ENCODE measurements around the gene GYS2.

- no peak for TF ChIP-seq CTCF (conservative IDR thresholded peaks at IDR 0.05; ENCODE audit: low read depth, low read length)
- TF ChIP-seq MAFK (IDR thresholded peaks at IDR 0.05; ENCODE audit: low read depth, low read length): no peak
- TF ChIP-seq POLR2A (IDR thresholded peaks at IDR 0.05; ENCODE audit: low read depth, low read length): no peak
- no peak for TF ChIP-seq CEBPB (IDR thresholded peaks at IDR 0.05; ENCODE audit: low read depth, low read length)
- TF ChIP-seq USF2 (IDR thresholded peaks at IDR 0.05; ENCODE audit: low read depth, low read length): no peak
- TF ChIP-seq MXI1 (IDR thresholded peaks at IDR 0.05; ENCODE audit: borderline replicate concordance, low read depth, low read length): no peak
- no peak for TF ChIP-seq SMC3 (IDR thresholded peaks at IDR 0.05; ENCODE audit: low read depth, low read length)
- no peak for TF ChIP-seq BHLHE40 (IDR thresholded peaks at IDR 0.05; ENCODE audit: low read depth, low read length)
Measured at GRCh38 chr12:21599143-21599999, 5.3 kb downstream of the GYS2 start.

Measured in IMR-90 (cell line).